Lung (tissue), 12 donors: ENCODE measurements around the gene ZNF579. TPM values are rescaled to one million over a fixed set of nuclear protein-coding genes. Genes with fewer than 3 reads are reported as not detected.

Experiments
- ATAC-seq: fragments of 200-7000 bp; cut with Tn5 transposase; one replicate; pipeline ENCODE4 v1.9.1; 2020; ENCODE audit warnings: moderate number of reproducible peaks; ENCODE audit not compliant: insufficient read depth, low FRiP score
- DNase-seq, 3 donors: peaks; one replicate each; pipeline ENCODE4 v3.0.0-alpha.2; 2013 to 2017
- H3K27ac ChIP-seq, 2 donors: one replicate each; pipeline ENCODE4 v1.5.1; 2013; ENCODE audit warnings: mild to moderate bottlenecking in 2 of 2, moderate library complexity in 2 of 2, control low read depth in 1 of 2, inconsistent platforms in 1 of 2, low read depth in 1 of 2, low read length in 1 of 2
- H3K27me3 ChIP-seq, 3 donors: one replicate each; pipeline ENCODE4 v1.5.1; 2013; ENCODE audit warnings: low read length in 2 of 3; ENCODE audit not compliant: control insufficient read depth in 3 of 3, insufficient read depth in 3 of 3
- H3K36me3 ChIP-seq, 4 donors: one replicate each; pipeline ENCODE4 v1.5.1; 2013; ENCODE audit warnings: low read length in 4 of 4, mild to moderate bottlenecking in 1 of 4, moderate library complexity in 1 of 4; ENCODE audit not compliant: control insufficient read depth in 4 of 4, insufficient read depth in 4 of 4
- H3K4me1 ChIP-seq, 5 donors: one replicate each; pipeline ENCODE4 v1.5.1; 2013; ENCODE audit warnings: low read length in 5 of 5, mild to moderate bottlenecking in 2 of 5, moderate library complexity in 1 of 5; ENCODE audit not compliant: control insufficient read depth in 5 of 5, insufficient read depth in 5 of 5
- H3K4me3 ChIP-seq: one replicate; pipeline ENCODE4 v1.5.1; 2013; ENCODE audit warnings: mild to moderate bottlenecking, control low read depth, moderate library complexity
- H3K9ac ChIP-seq, 2 donors: one replicate each; pipeline ENCODE4 v1.5.1; 2013; ENCODE audit warnings: low read length in 2 of 2, control low read depth in 1 of 2; ENCODE audit not compliant: insufficient read depth in 1 of 2
- H3K9me3 ChIP-seq, 4 donors: one replicate each; pipeline ENCODE4 v1.5.1; 2013; ENCODE audit warnings: low read length in 3 of 4, mild to moderate bottlenecking in 1 of 4, moderate library complexity in 1 of 4; ENCODE audit not compliant: control insufficient read depth in 4 of 4, insufficient read depth in 3 of 4
- WGBS, 2 donors: extraction: QIAGEN DNeasy Blood & Tissue Kit; methylation state at CpG; one replicate each; pipeline ENCODE4 v1.1.7; 2013; 5-methylcytosine and 5-hydroxymethylcytosine counted together
- polyA plus RNA-seq, 2 donors: library from polyadenylated mRNA; stranded (reverse); fragments of 200-250 nt; gene quantifications; one replicate each; pipeline ENCODE4 v1.2.1, GENCODE V29; 2013
- total RNA-seq, 2 donors: library from RNA; depleted of rRNA in 1 of 2; stranded (reverse); fragments of >200 nt in 1 of 2; gene quantifications; one replicate each; pipeline ENCODE4 v1.2.1, GENCODE V29; 2014 to 2021
- TF ChIP-seq, protein P1 (sequence below): IDR thresholded peaks from 2 replicates; pipeline ENCODE4 v1.5.1; 2012; ENCODE audit warnings: mild to moderate bottlenecking; ENCODE audit errors: control extremely low read depth, extremely low read depth
- donor health status: control.
- donor health status: control.
- donor health status: Bipolar disorder and iron deficiency.
- donor health status: healthy.
- donor health status: DM: yes; HTN: yes; CAD: no.

ZNF579 gene
- total and polyA plus RNA-seq, 4 donors: 4.3 to 20.8 (median 10.1) TPM

DNA sequence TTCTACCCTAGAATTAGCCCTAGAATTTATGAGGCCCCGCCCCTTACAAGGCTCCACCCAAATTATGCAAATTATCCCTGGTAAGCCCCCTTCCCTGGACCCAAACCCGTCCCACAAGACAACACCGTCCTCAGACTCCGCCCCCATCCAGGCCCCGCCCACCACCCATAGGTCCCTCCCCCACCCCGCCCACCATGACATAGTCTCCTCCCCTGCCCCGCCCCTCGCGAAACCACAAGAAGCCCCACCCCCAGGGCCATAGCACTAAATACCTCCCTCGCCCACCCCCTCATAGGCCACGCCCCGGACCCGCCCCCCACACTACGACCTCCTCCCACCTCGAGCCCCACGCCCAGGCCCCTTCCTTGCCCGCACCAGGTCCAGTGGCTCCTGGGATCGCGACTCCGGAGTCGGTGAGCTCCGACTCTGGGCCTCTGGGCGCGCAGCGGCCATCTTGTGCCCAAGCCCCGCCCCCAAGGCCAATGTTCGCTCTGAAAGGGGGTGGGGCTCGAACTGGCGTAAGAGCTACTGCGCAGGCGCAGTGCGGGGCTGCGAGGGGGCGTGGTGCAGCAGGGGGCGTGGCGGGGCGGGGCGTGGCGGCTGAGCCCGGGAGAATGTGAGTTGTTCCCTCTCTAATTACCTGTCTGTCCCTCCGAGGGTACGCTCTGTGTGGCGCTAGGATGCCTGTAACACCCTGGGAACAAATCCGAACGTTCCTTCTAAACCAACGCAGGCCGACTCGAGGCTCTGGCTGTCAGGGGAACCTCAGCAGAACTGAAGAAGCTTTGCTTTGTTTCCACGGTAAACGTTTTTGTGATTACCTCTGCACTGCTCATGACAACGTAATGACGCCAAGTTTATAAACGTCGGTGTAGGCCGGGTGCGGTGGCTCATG is 43.7 kb upstream of the ZNF579 start, which contains the start of gene ZNF784:
Gene ZNF784, minus strand, starts transcription at position 458 of the 895 bp plus-strand sequence. Its CDS starts 5 bp downstream, at position 453.
- DNase-seq (peak; percentile 96 to 97 (median 96)), ATAC-seq (peak; percentile 91)
- peaks cover 3 to 19% (median 4%) of the 10 kb centered on the region in 4 donors for H3K36me3 ChIP-seq
- TF ChIP-seq, protein P1, sequence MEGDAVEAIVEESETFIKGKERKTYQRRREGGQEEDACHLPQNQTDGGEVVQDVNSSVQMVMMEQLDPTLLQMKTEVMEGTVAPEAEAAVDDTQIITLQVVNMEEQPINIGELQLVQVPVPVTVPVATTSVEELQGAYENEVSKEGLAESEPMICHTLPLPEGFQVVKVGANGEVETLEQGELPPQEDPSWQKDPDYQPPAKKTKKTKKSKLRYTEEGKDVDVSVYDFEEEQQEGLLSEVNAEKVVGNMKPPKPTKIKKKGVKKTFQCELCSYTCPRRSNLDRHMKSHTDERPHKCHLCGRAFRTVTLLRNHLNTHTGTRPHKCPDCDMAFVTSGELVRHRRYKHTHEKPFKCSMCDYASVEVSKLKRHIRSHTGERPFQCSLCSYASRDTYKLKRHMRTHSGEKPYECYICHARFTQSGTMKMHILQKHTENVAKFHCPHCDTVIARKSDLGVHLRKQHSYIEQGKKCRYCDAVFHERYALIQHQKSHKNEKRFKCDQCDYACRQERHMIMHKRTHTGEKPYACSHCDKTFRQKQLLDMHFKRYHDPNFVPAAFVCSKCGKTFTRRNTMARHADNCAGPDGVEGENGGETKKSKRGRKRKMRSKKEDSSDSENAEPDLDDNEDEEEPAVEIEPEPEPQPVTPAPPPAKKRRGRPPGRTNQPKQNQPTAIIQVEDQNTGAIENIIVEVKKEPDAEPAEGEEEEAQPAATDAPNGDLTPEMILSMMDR: no peak
- WGBS, 2 donors: 1% methylated on average over 41 to 56 of the region's 56 CpGs
- H3K9ac ChIP-seq: peak within 1 kb of the TSS; percentile 57 to 91
- peaks cover 3 to 24% (median 8%) of the 10 kb centered on the region in 5 donors for H3K4me1 ChIP-seq
- no peaks in the 10 kb centered on the region for H3K27me3 ChIP-seq
- H3K27ac ChIP-seq: peak within 1 kb of the TSS; percentile 86 to 96
- H3K4me3 ChIP-seq: peak within 1 kb of the TSS; percentile 44
- no peaks in the 10 kb centered on the region for H3K9me3 ChIP-seq

GRCh38 chr19:55623561-55623960 is 42.9 kb upstream of the ZNF579 start:
- Histone ChIP-seq H3K4me1 (peaks cover 3 to 25% (median 8%) of the 10 kb centered on the region in 5 donors), H3K9ac (peak overlapping the region in 1 of 2 donors; percentile 71), H3K36me3 (peaks cover 3 to 19% (median 4%) of the 10 kb centered on the region in 4 donors), H3K27ac (peak overlapping the region; percentile 32 to 67), H3K9me3 (no peaks in the 10 kb centered on the region), H3K27me3 (no peaks in the 10 kb centered on the region), H3K4me3 (peak overlapping the region; percentile 17)
- ATAC-seq (no peak), DNase-seq (peak in 1 of 3 donors; percentile 10)
- WGBS, 2 donors: 55 to 79% methylated on average over 7 of the region's 7 CpGs
- TF ChIP-seq, protein P1: no peak

DNA sequence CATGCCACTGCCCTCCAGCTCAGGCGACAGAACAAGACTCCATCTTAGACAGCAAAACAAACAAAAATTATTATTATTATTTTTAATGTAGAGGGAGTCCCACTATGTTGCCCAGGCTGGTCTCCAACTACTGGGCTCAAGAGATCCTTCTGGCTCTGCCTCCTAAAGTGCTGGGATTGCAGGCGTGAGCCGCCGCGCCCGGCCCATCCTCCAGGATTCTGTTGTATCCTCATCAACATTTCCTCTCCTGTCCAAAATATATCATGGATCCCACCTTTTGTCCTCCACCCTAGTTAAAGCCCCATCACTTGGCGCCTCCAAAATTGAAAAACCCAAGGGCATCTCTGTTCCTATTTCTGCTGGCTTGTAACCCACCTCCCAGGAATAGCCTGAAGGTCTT is 42.5 kb upstream of the ZNF579 start:
- H3K9me3 ChIP-seq: no peaks in the 10 kb centered on the region
- WGBS, 2 donors: 97 to 98% methylated on average over 7 of the region's 7 CpGs
- no peak for ATAC-seq
- H3K36me3 ChIP-seq: peaks cover 3 to 19% (median 4%) of the 10 kb centered on the region in 4 donors
- H3K4me1 ChIP-seq: peaks cover 3 to 27% (median 8%) of the 10 kb centered on the region in 5 donors
- H3K9ac ChIP-seq: peak overlapping the region in 1 of 2 donors; percentile 23
- no peaks in the 10 kb centered on the region for H3K27me3 ChIP-seq
- TF ChIP-seq, protein P1: no peak
- H3K4me3 ChIP-seq: no peak overlapping the region
- H3K27ac ChIP-seq: peak overlapping the region in 1 of 2 donors; percentile 26
- DNase-seq: no peak
